Measurements from ENCODE around the gene CAP1. TPM values are rescaled to one million over a fixed set of nuclear protein-coding genes. Genes with fewer than 3 reads are reported as not detected.

The CAP1 gene
- total and polyA plus RNA-seq, 2 of the 4 experiments (the other 2 are of a cell fraction): 434 to 756 TPM

DNA sequence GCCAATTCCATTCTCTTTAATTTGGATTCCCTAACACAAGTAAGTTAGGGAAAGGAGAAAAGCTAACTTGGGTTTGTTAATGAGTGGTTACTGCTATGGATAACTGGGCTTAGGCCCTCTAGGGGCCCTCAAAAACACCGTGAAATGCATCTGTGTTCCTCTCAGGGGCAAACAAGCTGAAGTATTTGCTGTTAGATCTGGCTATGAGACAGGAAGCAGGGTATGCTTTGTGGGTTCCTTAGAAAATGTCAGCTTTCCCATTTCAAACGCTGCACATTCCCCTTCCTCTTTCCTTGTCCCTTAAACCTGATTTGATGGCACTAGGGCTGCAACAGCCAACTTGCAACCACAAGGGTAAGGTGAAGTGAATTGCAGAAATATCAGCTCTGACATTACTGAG lies 5.7 kb upstream of the CAP1 start:
- no peaks in the 10 kb centered on the region; the same call in 1 of the 2 replicates for H3K9me1 ChIP-seq (ENCODE audit: insufficient read depth, low read length)
- H3K4me1 ChIP-seq (ENCODE audit: control insufficient read depth, insufficient read depth, low read length): peaks cover 5% of the 10 kb centered on the region
- peak overlapping the region; percentile 20; the same call in 1 of the 2 replicates for H2BK120ac ChIP-seq (ENCODE audit: low read depth, low read length)
- no CpG with 5 or more reads among the region's 2 CpGs for WGBS, 2 experiments (ENCODE audit: extremely low coverage in 2 of 2, insufficient read length in 1 of 2)
- ATAC-seq (ENCODE audit: low read depth): no peak
- H3K27ac ChIP-seq (ENCODE audit: insufficient read depth, low read length): no peak overlapping the region
- in situ Hi-C loops (cut with MboI; ENCODE audit: low sequenced_read_pairs) (loop anchor here (5.0 to 10.0 kb wide), 2 partner anchors 53 to 220 kb away; no protein-coding TSS in a partner anchor), intact Hi-C loops (cut with micrococcal nuclease) (no loop called here), dilution Hi-C loops (cut with HindIII; ENCODE audit: low sequenced_read_pairs, unreplicated experiment) (no loop called here)
- H2AK5ac ChIP-seq (ENCODE audit: low read depth, low read length): no peak overlapping the region
- peak overlapping the region; percentile 28; the same call in 1 of the 2 replicates for H2BK20ac ChIP-seq (ENCODE audit: low read depth, low read length)
- peak overlapping the region; percentile 1 for H2AFZ ChIP-seq (replicated peaks; ENCODE audit: low read length, poor library complexity)
- no TSS peak for BruUV-seq (replicated peaks)
- H2AK9ac ChIP-seq (replicated peaks; ENCODE audit: low read depth, low read length, poor library complexity): no peak overlapping the region
- H3K9ac ChIP-seq (ENCODE audit: low read depth, low read length): no peak overlapping the region
- 0 out of 2 replicates have a peak overlapping the region, but pooled peaks have one; percentile 21 for H3K4ac ChIP-seq (ENCODE audit: low read depth, low read length)
- TF ChIP-seq MAFK (IDR thresholded peaks at IDR 0.05; ENCODE audit: low read depth, low read length): no peak
- TF ChIP-seq NFE2L2 (IDR thresholded peaks at IDR 0.05; ENCODE audit: low read depth, low read length): no peak
- TF ChIP-seq, protein P1, sequence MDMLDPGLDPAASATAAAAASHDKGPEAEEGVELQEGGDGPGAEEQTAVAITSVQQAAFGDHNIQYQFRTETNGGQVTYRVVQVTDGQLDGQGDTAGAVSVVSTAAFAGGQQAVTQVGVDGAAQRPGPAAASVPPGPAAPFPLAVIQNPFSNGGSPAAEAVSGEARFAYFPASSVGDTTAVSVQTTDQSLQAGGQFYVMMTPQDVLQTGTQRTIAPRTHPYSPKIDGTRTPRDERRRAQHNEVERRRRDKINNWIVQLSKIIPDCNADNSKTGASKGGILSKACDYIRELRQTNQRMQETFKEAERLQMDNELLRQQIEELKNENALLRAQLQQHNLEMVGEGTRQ (IDR thresholded peaks at IDR 0.05; ENCODE audit: low read depth, low read length): no peak
- TF ChIP-seq, protein P2, sequence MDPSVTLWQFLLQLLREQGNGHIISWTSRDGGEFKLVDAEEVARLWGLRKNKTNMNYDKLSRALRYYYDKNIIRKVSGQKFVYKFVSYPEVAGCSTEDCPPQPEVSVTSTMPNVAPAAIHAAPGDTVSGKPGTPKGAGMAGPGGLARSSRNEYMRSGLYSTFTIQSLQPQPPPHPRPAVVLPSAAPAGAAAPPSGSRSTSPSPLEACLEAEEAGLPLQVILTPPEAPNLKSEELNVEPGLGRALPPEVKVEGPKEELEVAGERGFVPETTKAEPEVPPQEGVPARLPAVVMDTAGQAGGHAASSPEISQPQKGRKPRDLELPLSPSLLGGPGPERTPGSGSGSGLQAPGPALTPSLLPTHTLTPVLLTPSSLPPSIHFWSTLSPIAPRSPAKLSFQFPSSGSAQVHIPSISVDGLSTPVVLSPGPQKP (IDR thresholded peaks at IDR 0.05; ENCODE audit: borderline replicate concordance, low read depth, low read length): no peak
- TF ChIP-seq FOS (IDR thresholded peaks at IDR 0.05; ENCODE audit: low read depth, low read length): no peak
- no peaks in the 10 kb centered on the region for H3K36me3 ChIP-seq (ENCODE audit: control insufficient read depth, insufficient read depth, low read length)
- no peaks in the 10 kb centered on the region for H3K9me3 ChIP-seq (ENCODE audit: control insufficient read depth, insufficient read depth, low read length)
- no peak overlapping the region for H3K4me3 ChIP-seq (ENCODE audit: insufficient read depth, low read depth, low read length)
- CTCF ChIA-PET: interaction anchor here (0.6 to 3.9 kb wide), 2 partner anchors 24 to 116 kb away, joined by 8 to 37 read pairs; no protein-coding TSS in a partner anchor
- no peak overlapping the region for H3K18ac ChIP-seq (ENCODE audit: low read depth, low read length)
- no peak overlapping the region for H4K8ac ChIP-seq (ENCODE audit: low read depth in 2 of 2, low read length in 2 of 2)
- DNase-seq: no peak
- no peak overlapping the region for H3K14ac ChIP-seq (replicated peaks; ENCODE audit: low read depth, low read length)
- no peak overlapping the region for H3K4me2 ChIP-seq (ENCODE audit: low read depth, low read length)
- no peak overlapping the region for H4K5ac ChIP-seq (ENCODE audit: low read depth, low read length)
- no peak overlapping the region for H4K91ac ChIP-seq (ENCODE audit: insufficient read depth, low read depth, low read length)
- H4K20me1 ChIP-seq (ENCODE audit: insufficient read depth, low read length): no peaks in the 10 kb centered on the region; the same call in 1 of the 2 replicates
- no peak overlapping the region for H3K56ac ChIP-seq (ENCODE audit: extremely low read depth, insufficient read depth, low read length)
- no peak overlapping the region for H2BK5ac ChIP-seq (ENCODE audit: low read depth, low read length, poor library complexity, severe bottlenecking)
- H3K23ac ChIP-seq (ENCODE audit: low read depth, low read length): peak overlapping the region; percentile 11; the same call in 1 of the 2 replicates
- no peaks in the 10 kb centered on the region for H3K27me3 ChIP-seq (ENCODE audit: control insufficient read depth, insufficient read depth, low read length)
- 0 out of 4 replicates have a peak, but pooled peaks cover 0 to 4% of the 10 kb centered on the region in 2 experiments for H3K79me1 ChIP-seq (ENCODE audit: low read depth in 1 of 2, low read length in 2 of 2)
- POLR2A ChIA-PET (ENCODE audit: unreplicated experiment): no interaction called here
- H2BK15ac ChIP-seq (ENCODE audit: low read depth, low read length): no peak overlapping the region
